Ammon's horn (tissue), 1 donor: ENCODE results near the gene DEFB126.
"Not testable (repeated sequence)": the region's sequence is repeated elsewhere in the genome, so short reads cannot be mapped to it uniquely, and the experiment has no call there.

Source experiments
- DNase-seq: peaks from one replicate; pipeline ENCODE4 v3.0.0-alpha.2; 2016; ENCODE audit warnings: low spot score

Gene DEFB126

GRCh38 chr20:142290-142689, at the start of gene DEFB126:
TSS of gene DEFB126 (plus strand) at chr20:142590. CDS start at chr20:142629, 39 bp downstream.
- no peak for DNase-seq

GRCh38 chr20:93641-94040, 48.7 kb upstream of the DEFB126 start:
- DNase-seq = no peak

- DNase-seq = no peak
These were observed 47.2 kb upstream of the DEFB126 start for GRCh38 chr20:95215-95614.

- not testable (repeated sequence) for DNase-seq
These were observed 44.7 kb upstream of the DEFB126 start for GRCh38 chr20:97691-98090.

- no peak for DNase-seq
These were observed 40.4 kb upstream of the DEFB126 start for GRCh38 chr20:101975-102374.

GRCh38 chr20:103456-103855, 38.9 kb upstream of the DEFB126 start:
- DNase-seq = no peak

- DNase-seq = no peak
These were observed 30.0 kb upstream of the DEFB126 start for GRCh38 chr20:112396-112795.

- no peak for DNase-seq
These were observed 24.9 kb upstream of the DEFB126 start for GRCh38 chr20:117518-117917.

- not testable (repeated sequence) for DNase-seq
These were observed 12.5 kb upstream of the DEFB126 start for GRCh38 chr20:129786-130323.

GRCh38 chr20:137668-138490, 4.5 kb upstream of the DEFB126 start:
- DNase-seq = no peak

- DNase-seq = no peak
These were observed 3.5 kb downstream of the DEFB126 start for GRCh38 chr20:145877-146276.

- DNase-seq = no peak
These were observed 9.7 kb downstream of the DEFB126 start for GRCh38 chr20:152131-152530.

GRCh38 chr20:157154-157553, 14.8 kb downstream of the DEFB126 start, which contains the start of gene DEFB127:
TSS of gene DEFB127 (plus strand) at chr20:157454. CDS start at chr20:157545, 91 bp downstream.
- no peak for DNase-seq

GRCh38 chr20:164618-165017, 22.2 kb downstream of the DEFB126 start:
- no peak for DNase-seq

- no peak for DNase-seq
These were observed 26.5 kb downstream of the DEFB126 start for GRCh38 chr20:168876-169275.

- DNase-seq = no peak
These were observed 41.9 kb downstream of the DEFB126 start for GRCh38 chr20:184288-184687.

- DNase-seq = no peak
These were observed 45.3 kb downstream of the DEFB126 start for GRCh38 chr20:187733-188132.

- no peak for DNase-seq
These were observed 47.2 kb downstream of the DEFB126 start, which contains the start of gene DEFB128 for GRCh38 chr20:189611-190010. TSS of gene DEFB128 (minus strand) at chr20:189711. CDS start at chr20:189623, 88 bp downstream.
